NCI-H446 (cell line): ENCODE data around the gene ACAD9.
"Not testable (repeated sequence)": the region's sequence is repeated elsewhere in the genome, so short reads cannot be mapped to it uniquely, and the experiment has no call there.

ENCODE experiments used
- DNase-seq, 2 experiments: peaks; one replicate each; lab custom pipeline; 2025; lab: John Stamatoyannopoulos, UW

ACAD9 gene

GRCh38 chr3:128861491-128861890, 17.9 kb upstream of the ACAD9 start:
- no peak for DNase-seq

DNA sequence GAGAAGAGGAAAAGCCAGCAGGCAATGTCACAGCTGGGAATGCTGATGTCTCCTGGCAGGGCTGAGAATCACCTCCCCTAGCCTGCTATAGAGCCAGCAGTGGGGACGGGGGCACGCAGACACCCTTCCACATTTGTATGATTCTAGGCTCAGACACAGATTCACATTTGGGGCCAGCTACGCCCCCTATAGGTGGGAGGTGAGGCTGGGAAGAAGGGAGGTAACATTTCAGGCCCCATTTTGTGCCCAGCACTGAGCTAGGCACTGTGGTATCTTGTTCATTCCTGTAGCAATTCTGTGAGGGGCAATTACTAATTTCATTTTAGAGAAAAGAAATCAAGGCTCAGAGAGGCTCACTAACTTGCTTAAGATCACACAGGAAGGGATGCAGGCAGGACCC, 15.9 kb upstream of the ACAD9 start:
- no peak for DNase-seq

- no peak for DNase-seq
Observed at GRCh38 chr3:128864351-128864811, 15.0 kb upstream of the ACAD9 start.

- peak in 1 of 2 experiments; percentile 39 for DNase-seq
Observed at GRCh38 chr3:128864849-128865804, 14.3 kb upstream of the ACAD9 start.

- no peak for DNase-seq
Observed at GRCh38 chr3:128867200-128868125, 12.0 kb upstream of the ACAD9 start.

DNA sequence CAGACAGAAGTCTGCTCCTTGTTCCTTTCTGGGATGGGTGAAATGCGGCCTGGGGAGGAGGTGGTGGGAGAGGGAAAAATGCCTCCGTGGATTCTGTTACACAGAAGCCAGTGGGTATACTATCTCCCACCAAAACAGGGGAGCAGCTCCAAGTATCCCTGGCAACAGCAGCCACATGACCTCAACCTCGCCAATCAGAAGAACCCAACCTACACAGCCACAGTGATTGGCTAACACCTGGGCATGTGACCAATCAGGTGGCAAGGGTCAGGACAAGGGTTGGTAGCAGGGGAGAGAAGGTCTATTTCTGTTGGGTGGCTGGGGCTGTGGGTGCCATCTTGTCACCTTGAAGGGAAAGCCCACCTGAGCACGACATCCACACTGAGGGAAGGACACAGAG, 9.1 kb upstream of the ACAD9 start:
- no peak for DNase-seq

DNA sequence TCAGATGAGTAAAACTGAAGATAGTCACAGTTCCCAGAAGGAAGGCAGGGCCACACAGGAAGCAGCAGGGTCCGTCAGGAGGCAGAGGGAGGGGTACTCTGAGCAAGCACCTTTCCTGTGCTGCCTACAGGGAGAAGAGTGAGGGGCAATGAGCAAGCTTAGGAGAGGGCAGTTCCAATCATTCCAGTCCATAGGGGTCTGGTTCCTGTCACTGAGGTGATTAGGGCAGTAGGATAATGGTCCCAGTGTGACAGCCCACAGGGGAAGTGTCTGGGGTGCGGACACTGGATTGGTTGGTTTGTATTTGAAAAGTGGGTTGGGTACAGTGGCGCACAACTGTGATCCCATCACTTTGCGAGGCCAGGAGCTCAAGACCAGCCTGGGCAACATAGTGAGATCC, 7.1 kb upstream of the ACAD9 start:
- DNase-seq = no peak

GRCh38 chr3:128872744-128873143, 6.7 kb upstream of the ACAD9 start:
- no peak for DNase-seq

- no peak for DNase-seq
Observed at GRCh38 chr3:128873244-128874022, 6.0 kb upstream of the ACAD9 start.

- no peak for DNase-seq
Observed at GRCh38 chr3:128874481-128875180, 4.8 kb upstream of the ACAD9 start.

DNA sequence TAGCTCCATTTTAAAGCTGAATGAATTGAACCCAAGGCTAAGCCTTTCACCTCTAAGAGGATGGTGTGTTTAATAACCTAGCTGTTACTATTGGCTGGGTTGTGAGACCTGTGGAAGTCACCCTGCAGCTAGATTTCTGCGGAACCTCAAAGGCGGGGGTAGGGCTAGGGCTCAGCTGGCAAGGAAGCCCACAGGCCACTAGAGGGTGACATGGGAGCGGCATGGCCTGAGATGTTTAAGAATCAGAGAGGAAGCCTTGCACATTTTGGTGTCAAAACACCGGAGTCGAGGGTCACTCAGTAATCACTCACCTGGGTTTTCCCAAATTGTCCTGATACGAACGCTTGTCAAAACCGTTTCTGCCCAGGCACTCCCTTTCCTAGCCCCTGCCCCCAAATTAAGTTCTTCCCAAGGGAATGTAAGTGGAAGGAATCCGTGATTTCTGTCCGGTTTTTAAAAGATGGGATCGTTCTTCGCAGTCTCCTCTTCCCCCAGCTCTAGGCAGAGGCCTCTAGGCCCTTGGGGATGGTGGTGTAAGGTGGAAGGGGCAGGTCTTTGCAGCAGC, 3.8 kb upstream of the ACAD9 start:
- DNase-seq = peak in 1 of 2 experiments; percentile 24

DNA sequence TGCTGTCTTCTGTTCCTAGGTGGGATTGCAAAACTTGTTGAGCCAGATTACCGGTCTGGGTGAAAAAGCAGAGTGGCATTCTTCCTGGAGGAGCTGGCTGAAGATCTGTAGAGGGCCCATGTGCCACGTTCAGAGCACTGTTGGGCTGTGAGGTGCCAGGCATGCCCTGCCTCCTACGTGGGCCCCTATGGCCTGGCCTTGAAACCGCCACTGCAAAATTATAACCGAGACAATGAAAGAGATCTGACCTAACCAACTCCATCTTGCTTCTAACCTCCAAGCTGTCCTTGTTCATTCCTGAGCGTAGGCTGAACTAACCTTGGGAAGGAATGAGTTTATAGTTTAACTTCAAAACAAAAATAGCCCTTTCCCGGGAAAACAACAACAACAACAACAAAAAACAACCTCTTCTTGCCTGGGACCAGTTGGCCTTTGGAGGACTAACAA, 1.4 kb upstream of the ACAD9 start:
- no peak for DNase-seq

GRCh38 chr3:128878556-128879124, 780 bp upstream of the ACAD9 start:
- DNase-seq = no peak

GRCh38 chr3:128879991-128880390, 571 bp downstream of the ACAD9 start:
- DNase-seq = no peak

GRCh38 chr3:128880455-128880854, 1.0 kb downstream of the ACAD9 start:
- not testable (repeated sequence) for DNase-seq

- DNase-seq = no peak
Observed at GRCh38 chr3:128881576-128881975, 2.2 kb downstream of the ACAD9 start.

DNA sequence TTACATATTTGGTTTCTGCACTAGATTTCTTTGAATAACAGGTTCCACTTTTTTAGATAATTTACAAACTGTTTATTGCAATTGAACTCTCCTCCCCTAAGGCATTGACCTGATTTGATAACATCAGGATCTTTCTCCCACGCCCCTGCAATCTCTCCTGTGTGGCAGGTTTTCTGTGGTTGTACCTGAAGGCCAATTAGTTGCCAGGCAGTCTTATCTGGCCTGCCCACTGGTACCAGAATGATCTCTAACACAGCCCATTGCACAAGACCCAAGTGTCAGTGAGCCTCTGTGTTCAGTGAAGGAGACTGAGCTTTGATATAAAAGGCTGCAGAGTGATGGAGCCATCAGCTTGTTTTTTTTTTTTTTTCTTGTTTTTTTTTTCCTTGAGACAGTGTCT, 3.3 kb downstream of the ACAD9 start:
- no peak for DNase-seq

- DNase-seq = no peak
Observed at GRCh38 chr3:128884992-128885391, 5.6 kb downstream of the ACAD9 start.

GRCh38 chr3:128889139-128889894, 9.9 kb downstream of the ACAD9 start:
- no peak for DNase-seq
